ENCODE data around the gene DPEP1.

- TF ChIP-seq, protein P1, sequence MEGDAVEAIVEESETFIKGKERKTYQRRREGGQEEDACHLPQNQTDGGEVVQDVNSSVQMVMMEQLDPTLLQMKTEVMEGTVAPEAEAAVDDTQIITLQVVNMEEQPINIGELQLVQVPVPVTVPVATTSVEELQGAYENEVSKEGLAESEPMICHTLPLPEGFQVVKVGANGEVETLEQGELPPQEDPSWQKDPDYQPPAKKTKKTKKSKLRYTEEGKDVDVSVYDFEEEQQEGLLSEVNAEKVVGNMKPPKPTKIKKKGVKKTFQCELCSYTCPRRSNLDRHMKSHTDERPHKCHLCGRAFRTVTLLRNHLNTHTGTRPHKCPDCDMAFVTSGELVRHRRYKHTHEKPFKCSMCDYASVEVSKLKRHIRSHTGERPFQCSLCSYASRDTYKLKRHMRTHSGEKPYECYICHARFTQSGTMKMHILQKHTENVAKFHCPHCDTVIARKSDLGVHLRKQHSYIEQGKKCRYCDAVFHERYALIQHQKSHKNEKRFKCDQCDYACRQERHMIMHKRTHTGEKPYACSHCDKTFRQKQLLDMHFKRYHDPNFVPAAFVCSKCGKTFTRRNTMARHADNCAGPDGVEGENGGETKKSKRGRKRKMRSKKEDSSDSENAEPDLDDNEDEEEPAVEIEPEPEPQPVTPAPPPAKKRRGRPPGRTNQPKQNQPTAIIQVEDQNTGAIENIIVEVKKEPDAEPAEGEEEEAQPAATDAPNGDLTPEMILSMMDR (conservative IDR thresholded peaks at IDR 0.05; ENCODE audit: low read depth, low read length), result no peak
- no peak for TF ChIP-seq EZH2 (IDR thresholded peaks at IDR 0.05; ENCODE audit: borderline replicate concordance, low read depth, low read length, poor library complexity, severe bottlenecking)
Observed at GRCh38 chr16:89661215-89661614, 47.8 kb downstream of the DPEP1 start.
